IMR-90 (cell line): ENCODE results near the gene INIP. TPM values are rescaled to one million over a fixed set of nuclear protein-coding genes. Genes with fewer than 3 reads are reported as not detected.

Experiments used
- ATAC-seq: fragments of 200-7000 bp; cut with Tn5 transposase; 2 replicates; pipeline ENCODE4 v1.9.1; 2020; ENCODE audit warnings: low read depth, mild to moderate bottlenecking, moderate library complexity
- BruUV-seq: library from RNA; stranded (reverse); fragments of 400-500 nt; replicated peaks from 2 replicates; lab custom pipeline; 2021; lab: Mats Ljungman, UMichigan
- CTCF ChIA-PET: fragments of 300-600 bp; formaldehyde crosslinking; extraction: SDS; loops from one replicate; lab custom pipeline; 2021; ENCODE audit warnings: antibody characterized with exemption; lab: Yijun Ruan, JAX
- POLR2A ChIA-PET: fragments of 300-600 bp; sonication (Branson Sonifier 250); formaldehyde crosslinking; loops from one replicate; lab custom pipeline; 2022; ENCODE audit warnings: antibody characterized with exemption; ENCODE audit not compliant: unreplicated experiment; lab: Charles Lee
- DNase-seq: peaks from one replicate; pipeline ENCODE4 v3.0.0; 2013
- H2AFZ ChIP-seq: replicated peaks from 2 replicates; pipeline ENCODE3; 2013; ENCODE audit warnings: low read length, mild to moderate bottlenecking; ENCODE audit not compliant: poor library complexity
- H2AK5ac ChIP-seq: 2 replicates; pipeline ENCODE4 v1.6.1; 2013; ENCODE audit warnings: low read depth, low read length, inconsistent platforms
- H2AK9ac ChIP-seq: replicated peaks from 2 replicates; pipeline ENCODE3; 2013; ENCODE audit warnings: mild to moderate bottlenecking, low read depth, low read length, moderate library complexity; ENCODE audit not compliant: poor library complexity
- H2BK120ac ChIP-seq: 2 replicates; pipeline ENCODE4 v1.6.1; 2013; ENCODE audit warnings: low read depth, low read length, inconsistent platforms
- H2BK15ac ChIP-seq: 3 replicates; pipeline ENCODE4 v1.6.1; 2013; ENCODE audit warnings: low read depth, low read length, inconsistent platforms
- H2BK20ac ChIP-seq: 2 replicates; pipeline ENCODE4 v1.6.1; 2013; ENCODE audit warnings: low read depth, mild to moderate bottlenecking, inconsistent platforms, low read length, moderate library complexity
- H2BK5ac ChIP-seq: 2 replicates; pipeline ENCODE4 v1.6.1; 2013; ENCODE audit warnings: mild to moderate bottlenecking, low read depth, low read length, inconsistent platforms; ENCODE audit not compliant: poor library complexity, severe bottlenecking
- H3K14ac ChIP-seq: replicated peaks from 2 replicates; pipeline ENCODE4 v1.6.1; 2013; ENCODE audit warnings: low read depth, low read length, inconsistent platforms
- H3K18ac ChIP-seq: 2 replicates; pipeline ENCODE4 v1.6.1; 2013; ENCODE audit warnings: low read depth, low read length, control low read depth
- H3K23ac ChIP-seq: 2 replicates; pipeline ENCODE4 v1.6.1; 2013; ENCODE audit warnings: low read depth, low read length, inconsistent platforms
- H3K27ac ChIP-seq: 2 replicates; pipeline ENCODE4 v1.5.1; 2013; ENCODE audit warnings: mild to moderate bottlenecking, control low read depth, low read length; ENCODE audit not compliant: insufficient read depth
- H3K27me3 ChIP-seq: 2 replicates; pipeline ENCODE4 v1.6.1; 2013; ENCODE audit warnings: low read length; ENCODE audit not compliant: control insufficient read depth, insufficient read depth
- H3K36me3 ChIP-seq: 2 replicates; pipeline ENCODE4 v1.6.1; 2013; ENCODE audit warnings: low read length, mixed read lengths; ENCODE audit not compliant: control insufficient read depth, insufficient read depth
- H3K4ac ChIP-seq: 2 replicates; pipeline ENCODE4 v1.6.1; 2013; ENCODE audit warnings: low read depth, low read length, inconsistent platforms
- H3K4me1 ChIP-seq: 2 replicates; pipeline ENCODE4 v1.6.1; 2013; ENCODE audit warnings: low read length, mixed read lengths; ENCODE audit not compliant: control insufficient read depth, insufficient read depth
- H3K4me2 ChIP-seq: 2 replicates; pipeline ENCODE4 v1.6.1; 2013; ENCODE audit warnings: low read depth, mild to moderate bottlenecking, control low read depth, low read length, moderate library complexity
- H3K4me3 ChIP-seq: 2 replicates; pipeline ENCODE4 v1.5.1; 2013; ENCODE audit warnings: low read depth, mild to moderate bottlenecking, control low read depth, low read length, moderate library complexity; ENCODE audit not compliant: insufficient read depth
- H3K56ac ChIP-seq: 2 replicates; pipeline ENCODE4 v1.6.1; 2013; ENCODE audit warnings: low read length, inconsistent platforms; ENCODE audit not compliant: insufficient read depth; ENCODE audit errors: extremely low read depth
- H3K79me1 ChIP-seq, 2 experiments: 2 replicates each; pipeline ENCODE4 v1.6.1; 2013; ENCODE audit warnings: low read length in 2 of 2, inconsistent platforms in 1 of 2, low read depth in 1 of 2
- H3K9ac ChIP-seq: 2 replicates; pipeline ENCODE4 v1.6.1; 2013; ENCODE audit warnings: low read depth, low read length, control low read depth
- H3K9me1 ChIP-seq: 2 replicates; pipeline ENCODE4 v1.6.1; 2013; ENCODE audit warnings: low read length, inconsistent platforms; ENCODE audit not compliant: insufficient read depth
- H3K9me3 ChIP-seq: 2 replicates; pipeline ENCODE4 v1.6.1; 2013; ENCODE audit warnings: low read length; ENCODE audit not compliant: control insufficient read depth, insufficient read depth
- H4K20me1 ChIP-seq: 2 replicates; pipeline ENCODE4 v1.6.1; 2013; ENCODE audit warnings: low read length, inconsistent platforms; ENCODE audit not compliant: insufficient read depth
- H4K5ac ChIP-seq: 2 replicates; pipeline ENCODE4 v1.6.1; 2013; ENCODE audit warnings: mild to moderate bottlenecking, low read depth, low read length, control low read depth
- H4K8ac ChIP-seq, 2 experiments: 2 replicates each; pipeline ENCODE4 v1.6.1; 2013; ENCODE audit warnings: low read depth in 2 of 2, low read length in 2 of 2, control low read depth in 1 of 2, inconsistent platforms in 1 of 2
- H4K91ac ChIP-seq: 2 replicates; pipeline ENCODE4 v1.6.1; 2013; ENCODE audit warnings: low read depth, low read length, inconsistent platforms; ENCODE audit not compliant: insufficient read depth
- CEBPB ChIP-seq: IDR thresholded peaks from 2 replicates; pipeline ENCODE4 v1.6.1; 2012; ENCODE audit warnings: low read depth, low read length, improper control_type of control experiment
- CHD1 ChIP-seq: IDR thresholded peaks from 2 replicates; pipeline ENCODE4 v1.6.1; 2012; ENCODE audit warnings: low read depth, low read length, improper control_type of control experiment
- FOS ChIP-seq: fragments of 150-350 bp; IDR thresholded peaks from 2 replicates; pipeline ENCODE4 v1.6.1; 2016; ENCODE audit warnings: low read depth, low read length
- MAZ ChIP-seq: IDR thresholded peaks from 2 replicates; pipeline ENCODE4 v1.6.1; 2012; ENCODE audit warnings: low read depth, mild to moderate bottlenecking, low read length, improper control_type of control experiment, moderate library complexity, borderline replicate concordance
- MXI1 ChIP-seq: IDR thresholded peaks from 2 replicates; pipeline ENCODE4 v1.6.1; 2012; ENCODE audit warnings: low read depth, mild to moderate bottlenecking, low read length, moderate library complexity, borderline replicate concordance
- NFE2L2 ChIP-seq: fragments of 150-350 bp; IDR thresholded peaks from 2 replicates; pipeline ENCODE4 v1.6.1; 2016; ENCODE audit warnings: low read depth, mild to moderate bottlenecking, low read length
- POLR2A ChIP-seq: IDR thresholded peaks from 2 replicates; pipeline ENCODE4 v1.6.1; 2012; ENCODE audit warnings: mild to moderate bottlenecking, low read depth, low read length
- RCOR1 ChIP-seq: IDR thresholded peaks from 2 replicates; pipeline ENCODE4 v1.6.1; 2012; ENCODE audit warnings: mild to moderate bottlenecking, low read length, improper control_type of control experiment; ENCODE audit not compliant: insufficient replicate concordance
- RFX5 ChIP-seq: IDR thresholded peaks from 2 replicates; pipeline ENCODE4 v1.8.0; 2012; ENCODE audit warnings: low read depth, mild to moderate bottlenecking, low read length, moderate library complexity
- WGBS, 2 experiments: methylation state at CpG; one replicate each; pipeline versions ENCODE4 v1.1.5 to v1.1.7; 2013; ENCODE audit warnings: missing lambda C conversion rate in 2 of 2; ENCODE audit not compliant: insufficient read length in 1 of 2; ENCODE audit errors: extremely low coverage in 2 of 2; 5-methylcytosine and 5-hydroxymethylcytosine counted together
- dilution Hi-C: fragments of 300-500 bp; cut with HindIII; formaldehyde crosslinking; loops from one replicate; pipeline ENCODE4 v1.14.3; 2018; ENCODE audit warnings: low sequenced_read_pairs; ENCODE audit not compliant: unreplicated experiment
- in situ Hi-C: fragments of 300-500 bp; cut with MboI; formaldehyde crosslinking; loops from 3 replicates; pipeline ENCODE4 v1.14.3; 2019; ENCODE audit warnings: low sequenced_read_pairs, inconsistent platforms, mixed read lengths
- intact Hi-C: fragments of 100-400 bp; cut with micrococcal nuclease; formaldehyde crosslinking; loops from 2 replicates; pipeline ENCODE4 v1.10.0; 2022
- polyA plus RNA-seq, 3 experiments: library from polyadenylated mRNA; depleted of rRNA; stranded (reverse); fragments of >200 nt; gene quantifications; 2 replicates each; pipeline ENCODE4 v1.2.3, GENCODE V29; 2012; ENCODE audit warnings: low replicate concordance in 1 of 3
- total RNA-seq: library from RNA; depleted of rRNA; stranded (reverse); fragments of >200 nt; gene quantifications from 2 replicates; pipeline ENCODE4 v1.2.3, GENCODE V29; 2012
- TF ChIP-seq, protein P1 (sequence below): fragments of 150-350 bp; IDR thresholded peaks from 2 replicates; pipeline ENCODE4 v1.6.1; 2016; ENCODE audit warnings: low read depth, mild to moderate bottlenecking, low read length, moderate library complexity, borderline replicate concordance

Gene INIP
- total and polyA plus RNA-seq, 2 of the 4 experiments (the other 2 are of a cell fraction): 11.1 to 15.4 TPM

DNA sequence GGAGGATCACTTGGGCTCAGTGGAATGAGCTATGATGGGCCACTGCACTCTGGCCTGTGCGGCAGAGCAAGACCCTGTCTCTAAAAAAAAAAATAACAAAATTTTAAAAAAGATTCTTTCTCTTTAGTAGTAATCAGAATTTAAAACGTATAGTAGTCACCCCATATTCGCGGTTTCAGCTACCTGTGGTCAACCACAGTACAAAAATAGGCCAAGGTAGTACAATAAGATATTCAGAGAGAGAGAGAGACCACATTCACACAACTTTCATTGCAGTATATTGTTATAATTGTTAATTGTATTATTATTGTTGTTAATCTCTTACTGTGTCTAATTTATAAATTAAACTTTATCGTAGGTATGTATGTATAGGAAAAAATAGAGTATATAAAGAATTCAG lies 18.7 kb downstream of the INIP start:
- Histone ChIP-seq H3K27me3 (no peaks in the 10 kb centered on the region), H3K4me2 (no peak overlapping the region), H3K4me3 (no peak overlapping the region), H3K14ac (no peak overlapping the region), H3K9me3 (no peaks in the 10 kb centered on the region), H3K23ac (no peak overlapping the region), H2BK15ac (no peak overlapping the region), H4K91ac (no peak overlapping the region), H2AK9ac (no peak overlapping the region), H3K56ac (no peak overlapping the region), H2AK5ac (no peak overlapping the region), H3K27ac (no peak overlapping the region), H3K4ac (no peak overlapping the region), H3K4me1 (no peaks in the 10 kb centered on the region), H4K5ac (no peak overlapping the region), H3K79me1 (peaks cover 14 to 16% of the 10 kb centered on the region in 2 experiments), H2BK120ac (no peak overlapping the region), H3K18ac (no peak overlapping the region), H3K36me3 (peaks cover 6% of the 10 kb centered on the region), H3K9me1 (no peaks in the 10 kb centered on the region), H2BK20ac (no peak overlapping the region), H4K20me1 (no peaks in the 10 kb centered on the region; the same call in 1 of the 2 replicates), H4K8ac (no peak overlapping the region), H2AFZ (no peak overlapping the region), H3K9ac (no peak overlapping the region), H2BK5ac (no peak overlapping the region)
- in situ Hi-C loops: no loop called here
- POLR2A ChIA-PET: no interaction called here
- TF ChIP-seq, protein P1, sequence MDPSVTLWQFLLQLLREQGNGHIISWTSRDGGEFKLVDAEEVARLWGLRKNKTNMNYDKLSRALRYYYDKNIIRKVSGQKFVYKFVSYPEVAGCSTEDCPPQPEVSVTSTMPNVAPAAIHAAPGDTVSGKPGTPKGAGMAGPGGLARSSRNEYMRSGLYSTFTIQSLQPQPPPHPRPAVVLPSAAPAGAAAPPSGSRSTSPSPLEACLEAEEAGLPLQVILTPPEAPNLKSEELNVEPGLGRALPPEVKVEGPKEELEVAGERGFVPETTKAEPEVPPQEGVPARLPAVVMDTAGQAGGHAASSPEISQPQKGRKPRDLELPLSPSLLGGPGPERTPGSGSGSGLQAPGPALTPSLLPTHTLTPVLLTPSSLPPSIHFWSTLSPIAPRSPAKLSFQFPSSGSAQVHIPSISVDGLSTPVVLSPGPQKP: no peak
- TF ChIP-seq CHD1: no peak
- no peak for TF ChIP-seq MAZ
- TF ChIP-seq NFE2L2: no peak
- no peak for TF ChIP-seq MXI1
- TF ChIP-seq RCOR1: no peak
- no peak for TF ChIP-seq CEBPB
- TF ChIP-seq POLR2A: no peak
- no peak for TF ChIP-seq FOS
- no peak for TF ChIP-seq RFX5
- intact Hi-C loops: no loop called here
- CTCF ChIA-PET: interaction anchor here (0.6 kb wide), 1 partner anchor 13 kb away, joined by 5 read pairs; no protein-coding TSS in a partner anchor
- no TSS peak for BruUV-seq
- ATAC-seq: no peak
- dilution Hi-C loops: no loop called here
- no peak for DNase-seq
- WGBS, 2 experiments: no CpG with 5 or more reads among the region's 5 CpGs
